ENCODE measurements around the gene DHX58.

GRCh38 chr17:42159796-42160530 is 47.4 kb upstream of the DHX58 start:
- TF ChIP-seq CTCF (IDR thresholded peaks at IDR 0.05; ENCODE audit: extremely low read depth in 1 of 2, insufficient read depth in 1 of 2, low read depth in 1 of 2, low read length in 2 of 2): no peak
- no peak for TF ChIP-seq POLR2A (IDR thresholded peaks at IDR 0.05; ENCODE audit: low read depth, low read length)
- no peak for TF ChIP-seq MAX (IDR thresholded peaks at IDR 0.05; ENCODE audit: insufficient read depth, insufficient read length)
- no peak for TF ChIP-seq JUN (IDR thresholded peaks at IDR 0.05; ENCODE audit: borderline replicate concordance, insufficient read depth, insufficient read length, low read depth)
- TF ChIP-seq EZH2 (IDR thresholded peaks at IDR 0.05; ENCODE audit: borderline replicate concordance, low read depth, low read length, severe bottlenecking): no peak
- no peak for TF ChIP-seq POLR2AphosphoS5 (IDR thresholded peaks at IDR 0.05; ENCODE audit: insufficient read depth, low read depth, low read length)
- TF ChIP-seq GATA2 (IDR thresholded peaks at IDR 0.05; ENCODE audit: insufficient read depth, insufficient read length, low read depth, low read length): no peak
- TF ChIP-seq MYC (IDR thresholded peaks at IDR 0.05; ENCODE audit: low read depth, low read length): no peak

All from endothelial cell of umbilical vein (primary cell).